Erythroblast (primary cell): ENCODE measurements around the gene OTOGL.

Source experiments
- GATA1 ChIP-seq: IDR thresholded peaks from 2 replicates; pipeline ENCODE4 v1.6.1; 2011; ENCODE audit warnings: low read depth, mild to moderate bottlenecking, control low read depth, low read length, moderate library complexity
- POLR2A ChIP-seq: IDR thresholded peaks from 2 replicates; pipeline ENCODE4 v1.6.1; 2011; ENCODE audit warnings: mild to moderate bottlenecking, low read length

DNA sequence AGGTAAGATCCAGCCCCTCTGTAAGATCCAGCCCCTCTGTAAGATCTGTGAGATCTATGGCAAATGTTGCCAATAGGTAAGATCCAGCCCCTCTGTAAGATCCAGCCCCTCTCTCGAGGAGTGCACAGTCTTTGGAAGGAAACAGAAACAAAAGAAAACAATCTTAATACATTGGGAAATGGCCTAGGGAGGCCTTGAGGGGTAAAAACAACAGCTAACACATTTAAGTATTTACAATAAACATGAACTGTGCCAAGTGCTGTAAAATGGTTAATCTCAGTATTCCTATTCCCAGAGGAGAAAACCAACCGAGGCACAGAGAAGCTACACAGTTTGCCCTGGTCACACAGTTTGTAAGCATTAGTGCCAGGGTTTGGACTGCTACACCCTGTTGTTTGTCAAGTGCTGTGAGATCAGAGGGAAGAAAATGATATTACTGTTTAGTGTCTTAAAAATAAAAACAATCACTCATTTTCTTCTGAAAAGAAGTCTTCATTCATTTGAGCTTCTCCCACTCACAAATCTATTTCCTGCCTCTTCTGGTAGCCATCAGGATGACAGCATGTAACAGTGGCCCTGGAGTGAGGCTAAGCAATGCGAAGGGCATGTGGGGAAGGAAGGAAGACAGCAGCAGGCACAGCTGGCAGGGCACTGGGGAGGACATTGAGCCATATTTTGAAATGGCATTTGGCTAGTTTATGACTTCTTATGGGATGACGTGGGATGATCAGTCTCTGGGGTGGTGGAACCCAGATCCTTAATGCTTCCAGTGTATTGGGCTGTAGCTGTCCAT, 226.0 kb downstream of the OTOGL start:
- no peak for TF ChIP-seq POLR2A
- TF ChIP-seq GATA1 = no peak
